Tibial nerve (tissue), 4 donors: ENCODE measurements around the gene TTC39C.

ENCODE experiments used
- EP300 ChIP-seq, 2 donors: sonication (generic); formaldehyde crosslinking; IDR thresholded peaks; one replicate each; pipeline ENCODE4 v1.6.1; 2017; ENCODE audit warnings: antibody characterized with exemption in 2 of 2, mild to moderate bottlenecking in 1 of 2
- TF ChIP-seq, protein P1 (sequence below), 5 experiments: fragments of 200-600 bp in 3 of 5; fragments of 450-650 bp in 2 of 5; sonication (generic) in 3 of 5; IDR thresholded peaks; one replicate each; pipeline ENCODE4 v1.5.1; 2016 to 2019; ENCODE audit warnings: antibody characterized with exemption in 5 of 5, mild to moderate bottlenecking in 3 of 5, moderate library complexity in 2 of 5

DNA sequence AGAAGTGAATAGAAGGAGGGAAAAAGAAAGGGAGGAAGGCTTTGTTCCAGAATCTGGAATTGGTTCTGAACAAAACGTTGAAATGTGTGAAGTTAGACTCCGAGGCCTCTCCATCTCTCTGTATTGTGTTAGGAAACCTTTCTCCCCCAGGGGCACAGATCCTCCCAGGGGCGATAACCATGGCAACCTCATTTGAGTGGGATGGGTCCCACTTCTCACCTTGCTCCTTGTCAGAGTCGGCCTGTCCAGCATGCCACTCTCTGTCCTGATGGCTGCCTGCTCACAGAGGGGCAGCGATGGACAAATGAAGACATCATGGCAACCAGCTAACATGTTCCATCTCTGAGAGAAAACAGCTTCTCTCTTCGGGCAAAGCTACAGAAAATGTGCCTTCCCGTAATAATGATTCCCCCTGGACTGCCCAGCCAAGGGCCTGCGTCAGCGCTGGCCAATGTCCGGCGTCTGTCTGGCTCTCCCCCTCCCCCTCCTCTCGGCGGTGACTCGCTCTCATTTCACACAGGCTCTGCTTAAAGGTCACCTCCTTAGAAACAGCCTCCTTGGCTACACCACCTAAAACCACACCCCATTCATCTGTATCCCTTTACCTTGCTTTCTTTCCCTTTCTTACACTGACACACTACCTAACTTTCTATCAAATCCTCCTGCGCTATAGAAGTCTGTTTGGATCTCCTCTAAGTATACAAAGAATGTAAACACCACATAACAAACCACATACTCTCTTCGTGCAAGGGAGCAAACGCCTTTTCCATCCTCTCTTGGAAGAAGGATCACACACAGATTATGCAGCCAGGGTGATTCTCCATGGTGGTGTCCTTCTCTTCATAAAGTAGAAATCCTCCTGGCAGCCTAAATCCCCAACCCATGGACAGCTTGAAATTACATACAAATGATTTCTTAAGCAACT, 32.1 kb upstream of the TTC39C start:
- peak in 1 of 2 donors; percentile 47 for TF ChIP-seq EP300 (IDR thresholded peaks at IDR 0.05)
- TF ChIP-seq, protein P1, sequence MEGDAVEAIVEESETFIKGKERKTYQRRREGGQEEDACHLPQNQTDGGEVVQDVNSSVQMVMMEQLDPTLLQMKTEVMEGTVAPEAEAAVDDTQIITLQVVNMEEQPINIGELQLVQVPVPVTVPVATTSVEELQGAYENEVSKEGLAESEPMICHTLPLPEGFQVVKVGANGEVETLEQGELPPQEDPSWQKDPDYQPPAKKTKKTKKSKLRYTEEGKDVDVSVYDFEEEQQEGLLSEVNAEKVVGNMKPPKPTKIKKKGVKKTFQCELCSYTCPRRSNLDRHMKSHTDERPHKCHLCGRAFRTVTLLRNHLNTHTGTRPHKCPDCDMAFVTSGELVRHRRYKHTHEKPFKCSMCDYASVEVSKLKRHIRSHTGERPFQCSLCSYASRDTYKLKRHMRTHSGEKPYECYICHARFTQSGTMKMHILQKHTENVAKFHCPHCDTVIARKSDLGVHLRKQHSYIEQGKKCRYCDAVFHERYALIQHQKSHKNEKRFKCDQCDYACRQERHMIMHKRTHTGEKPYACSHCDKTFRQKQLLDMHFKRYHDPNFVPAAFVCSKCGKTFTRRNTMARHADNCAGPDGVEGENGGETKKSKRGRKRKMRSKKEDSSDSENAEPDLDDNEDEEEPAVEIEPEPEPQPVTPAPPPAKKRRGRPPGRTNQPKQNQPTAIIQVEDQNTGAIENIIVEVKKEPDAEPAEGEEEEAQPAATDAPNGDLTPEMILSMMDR (IDR thresholded peaks at IDR 0.05) = no peak
